BLaER1 (cell line): ENCODE data around the gene JADE1.

Source experiments
- H3K27ac ChIP-seq: shearing (Covaris generic); formaldehyde crosslinking; 2 replicates; pipeline ENCODE4 v1.8.1; 2022
- H3K27me3 ChIP-seq: shearing (Covaris generic); formaldehyde crosslinking; 2 replicates; pipeline ENCODE4 v1.8.1; 2022
- H3K36me3 ChIP-seq: shearing (Covaris generic); formaldehyde crosslinking; 2 replicates; pipeline ENCODE4 v1.8.1; 2022
- H3K4me1 ChIP-seq: shearing (Covaris generic); formaldehyde crosslinking; 2 replicates; pipeline ENCODE4 v1.8.1; 2022
- H3K4me2 ChIP-seq: shearing (Covaris generic); formaldehyde crosslinking; 2 replicates; pipeline ENCODE4 v1.8.1; 2022
- H3K4me3 ChIP-seq: shearing (Covaris generic); formaldehyde crosslinking; 2 replicates; pipeline ENCODE4 v1.8.1; 2022
- H3K9ac ChIP-seq: shearing (Covaris generic); formaldehyde crosslinking; 2 replicates; pipeline ENCODE4 v1.8.1; 2022
- H3K9me3 ChIP-seq: shearing (Covaris generic); formaldehyde crosslinking; 2 replicates; pipeline ENCODE4 v1.8.1; 2022
- H4K20me1 ChIP-seq: shearing (Covaris generic); formaldehyde crosslinking; 2 replicates; pipeline ENCODE4 v1.8.1; 2022
- Cebpa-rat ChIP-seq: shearing (Covaris generic); IDR thresholded peaks from 2 replicates; pipeline ENCODE4 v1.8.1; 2022

Gene JADE1

GRCh38 chr4:128810331-128810870 lies 901 bp downstream of the JADE1 start:
- peak overlapping the region; percentile 94 for H3K4me2 ChIP-seq
- peaks cover 27% of the 10 kb centered on the region for H3K4me1 ChIP-seq
- no peaks in the 10 kb centered on the region for H3K27me3 ChIP-seq
- peak overlapping the region; percentile 94 for H3K4me3 ChIP-seq
- no peaks in the 10 kb centered on the region for H3K36me3 ChIP-seq
- peaks cover 32% of the 10 kb centered on the region for H4K20me1 ChIP-seq
- peak overlapping the region; percentile 96 for H3K27ac ChIP-seq
- H3K9ac ChIP-seq, result peak overlapping the region; percentile 95
- no peaks in the 10 kb centered on the region for H3K9me3 ChIP-seq
- no peak for TF ChIP-seq Cebpa-rat

- peak overlapping the region; percentile 94 for H3K4me3 ChIP-seq
- peak overlapping the region; percentile 94 for H3K4me2 ChIP-seq
- peaks cover 39% of the 10 kb centered on the region for H4K20me1 ChIP-seq
- H3K4me1 ChIP-seq, result peaks cover 32% of the 10 kb centered on the region
- no peaks in the 10 kb centered on the region for H3K9me3 ChIP-seq
- peak overlapping the region; percentile 95 for H3K9ac ChIP-seq
- no peaks in the 10 kb centered on the region for H3K27me3 ChIP-seq
- peak overlapping the region; percentile 96 for H3K27ac ChIP-seq
- TF ChIP-seq Cebpa-rat, result no peak
- H3K36me3 ChIP-seq, result no peaks in the 10 kb centered on the region
Observed at GRCh38 chr4:128810871-128811570, 1.5 kb downstream of the JADE1 start.

GRCh38 chr4:128811571-128812441 lies 2.3 kb downstream of the JADE1 start:
- H3K9ac ChIP-seq, result peak overlapping the region; percentile 95
- peak overlapping the region; percentile 96 for H3K27ac ChIP-seq
- H3K4me2 ChIP-seq, result peak overlapping the region; percentile 94
- H3K4me1 ChIP-seq, result peaks cover 32% of the 10 kb centered on the region
- peak overlapping the region; percentile 94 for H3K4me3 ChIP-seq
- H3K9me3 ChIP-seq, result no peaks in the 10 kb centered on the region; the same call in 1 of the 2 replicates
- H4K20me1 ChIP-seq, result peaks cover 47% of the 10 kb centered on the region
- TF ChIP-seq Cebpa-rat, result peak; percentile 77
- H3K27me3 ChIP-seq, result no peaks in the 10 kb centered on the region
- H3K36me3 ChIP-seq, result peaks cover 7% of the 10 kb centered on the region; the same call in 1 of the 2 replicates

- H3K27ac ChIP-seq, result peak overlapping the region; percentile 96
- peak overlapping the region; percentile 95 for H3K9ac ChIP-seq
- peaks cover 16% of the 10 kb centered on the region; the same call in 1 of the 2 replicates for H3K36me3 ChIP-seq
- H3K27me3 ChIP-seq, result no peaks in the 10 kb centered on the region
- peak overlapping the region; percentile 94 for H3K4me2 ChIP-seq
- TF ChIP-seq Cebpa-rat, result no peak
- peaks cover 55% of the 10 kb centered on the region for H4K20me1 ChIP-seq
- H3K9me3 ChIP-seq, result no peaks in the 10 kb centered on the region; the same call in 1 of the 2 replicates
- H3K4me1 ChIP-seq, result peaks cover 32% of the 10 kb centered on the region
- peak overlapping the region; percentile 94 for H3K4me3 ChIP-seq
Observed at GRCh38 chr4:128812442-128813235, 3.1 kb downstream of the JADE1 start.

- H3K4me1 ChIP-seq, result peaks cover 30% of the 10 kb centered on the region
- no peak for TF ChIP-seq Cebpa-rat
- H3K4me2 ChIP-seq, result peak overlapping the region; percentile 94
- H3K27me3 ChIP-seq, result no peaks in the 10 kb centered on the region
- peak overlapping the region; percentile 94; the same call in 1 of the 2 replicates for H3K4me3 ChIP-seq
- H3K9ac ChIP-seq, result peak overlapping the region; percentile 95; the same call in 1 of the 2 replicates
- peaks cover 68% of the 10 kb centered on the region for H4K20me1 ChIP-seq
- H3K36me3 ChIP-seq, result peaks cover 29% of the 10 kb centered on the region
- H3K9me3 ChIP-seq, result peaks cover 4% of the 10 kb centered on the region; the same call in 1 of the 2 replicates
- H3K27ac ChIP-seq, result peak overlapping the region; percentile 96
Observed at GRCh38 chr4:128813965-128814364, 4.5 kb downstream of the JADE1 start.

GRCh38 chr4:128818442-128818841 lies 8.9 kb downstream of the JADE1 start:
- Histone ChIP-seq H3K4me1 (peaks cover 19% of the 10 kb centered on the region), H3K27ac (no peak overlapping the region), H3K4me2 (no peak overlapping the region), H3K9ac (no peak overlapping the region), H4K20me1 (peaks cover 99% of the 10 kb centered on the region), H3K27me3 (no peaks in the 10 kb centered on the region), H3K36me3 (peaks cover 45% of the 10 kb centered on the region), H3K4me3 (no peak overlapping the region), H3K9me3 (peaks cover 5% of the 10 kb centered on the region; the same call in 1 of the 2 replicates)
- no peak for TF ChIP-seq Cebpa-rat

- no peak overlapping the region for H3K9ac ChIP-seq
- H3K36me3 ChIP-seq, result peaks cover 45% of the 10 kb centered on the region
- no peaks in the 10 kb centered on the region for H3K27me3 ChIP-seq
- no peak for TF ChIP-seq Cebpa-rat
- no peak overlapping the region for H3K4me3 ChIP-seq
- H3K9me3 ChIP-seq, result peaks cover 5% of the 10 kb centered on the region; the same call in 1 of the 2 replicates
- peaks cover 12% of the 10 kb centered on the region for H3K4me1 ChIP-seq
- H3K4me2 ChIP-seq, result no peak overlapping the region
- H3K27ac ChIP-seq, result no peak overlapping the region
- H4K20me1 ChIP-seq, result peaks cover 99% of the 10 kb centered on the region
Observed at GRCh38 chr4:128819082-128819742, 9.7 kb downstream of the JADE1 start.

GRCh38 chr4:128820671-128821070 lies 11.2 kb downstream of the JADE1 start:
- H3K27me3 ChIP-seq, result no peaks in the 10 kb centered on the region
- no peak overlapping the region for H3K4me2 ChIP-seq
- no peak overlapping the region for H3K27ac ChIP-seq
- no peak for TF ChIP-seq Cebpa-rat
- H3K9ac ChIP-seq, result no peak overlapping the region
- H3K36me3 ChIP-seq, result peaks cover 45% of the 10 kb centered on the region
- H3K4me1 ChIP-seq, result peaks cover 10% of the 10 kb centered on the region
- H4K20me1 ChIP-seq, result peaks cover 100% of the 10 kb centered on the region
- H3K4me3 ChIP-seq, result no peak overlapping the region
- H3K9me3 ChIP-seq, result peaks cover 5% of the 10 kb centered on the region; the same call in 1 of the 2 replicates
